T-cell (primary cell): ENCODE results near the gene SLC26A11. TPM values are rescaled to one million over a fixed set of nuclear protein-coding genes. Genes with fewer than 3 reads are reported as not detected.

Experiments used
- ATAC-seq, 4 experiments: fragments of 200-7000 bp in 3 of 4; fragments of 150-1000 bp in 1 of 4; cut with Tn5 transposase; replicated peaks in 1 of 4; 1 replicate in 3 of 4; 2 replicates in 1 of 4; pipeline ENCODE4 v1.10.0; 2021; ENCODE audit warnings: moderate library complexity in 3 of 4, mild to moderate bottlenecking in 2 of 4, moderate number of reproducible peaks in 1 of 4
- CTCF ChIA-PET, 2 donors: fragments of 300-600 bp; sonication (Branson Sonifier 250); formaldehyde crosslinking; loops; one replicate each; lab custom pipeline; 2022; ENCODE audit warnings: antibody characterized with exemption in 2 of 2; lab: Charles Lee
- POLR2A ChIA-PET, 2 donors: fragments of 300-600 bp; sonication (Branson Sonifier 250); formaldehyde crosslinking; loops; one replicate each; lab custom pipeline; 2022; ENCODE audit warnings: antibody characterized with exemption in 2 of 2; lab: Charles Lee
- DNase-seq, 35 experiments: peaks; one replicate each; pipeline versions ENCODE4 v3.0.0 to v3.0.0-alpha.2; 2013 to 2023
- H3K27ac ChIP-seq: one replicate; pipeline ENCODE4 v1.5.1; 2013; ENCODE audit warnings: low read length
- H3K27me3 ChIP-seq, 2 experiments: replicated peaks in 1 of 2; 1 replicate in 1 of 2; 2 replicates in 1 of 2; pipeline versions ENCODE4 v1.6.1 to v1.7.0; 2013; ENCODE audit warnings: low read length in 1 of 2, mixed read lengths in 1 of 2; ENCODE audit not compliant: control insufficient read depth in 2 of 2, insufficient read depth in 2 of 2; ENCODE audit errors: extremely low read depth in 1 of 2
- H3K36me3 ChIP-seq, 2 donors: 1 replicate in 1 of 2; 2 replicates in 1 of 2; pipeline versions ENCODE4 v1.6.1 to v1.7.0; 2013; ENCODE audit warnings: low read length in 1 of 2; ENCODE audit not compliant: control insufficient read depth in 2 of 2, insufficient read depth in 1 of 2; ENCODE audit errors: extremely low read depth in 1 of 2
- H3K4me1 ChIP-seq, 2 experiments: 1 replicate in 1 of 2; 2 replicates in 1 of 2; pipeline versions ENCODE4 v1.6.1 to v1.7.0; 2013; ENCODE audit warnings: low read length in 2 of 2, mixed read lengths in 1 of 2; ENCODE audit not compliant: insufficient read depth in 2 of 2, control insufficient read depth in 1 of 2; ENCODE audit errors: extremely low read depth in 1 of 2
- H3K4me3 ChIP-seq, 2 donors: 1 replicate in 1 of 2; 2 replicates in 1 of 2; pipeline versions ENCODE4 v1.5.1 to v1.7.0; 2013; ENCODE audit warnings: mild to moderate bottlenecking in 2 of 2, low read length in 1 of 2, moderate library complexity in 1 of 2; ENCODE audit not compliant: control insufficient read depth in 1 of 2; ENCODE audit errors: extremely low read depth in 1 of 2
- H3K9me3 ChIP-seq: 2 replicates; pipeline ENCODE4 v1.7.0; 2013
- H3K27ac Mint-ChIP-seq, 2 donors: one replicate each; pipeline ENCODE4 v1.8.0; 2020 to 2021; ENCODE audit warnings: mild to moderate bottlenecking in 2 of 2, mixed read lengths in 2 of 2
- H3K27me3 Mint-ChIP-seq, 2 donors: one replicate each; pipeline ENCODE4 v1.8.0; 2021 to 2022; ENCODE audit warnings: mixed read lengths in 2 of 2
- H3K36me3 Mint-ChIP-seq: one replicate; pipeline ENCODE4 v1.8.0; 2021; ENCODE audit warnings: mixed read lengths
- H3K4me1 Mint-ChIP-seq, 3 donors: one replicate each; pipeline ENCODE4 v1.8.0; 2020 to 2022; ENCODE audit warnings: mixed read lengths in 3 of 3, mild to moderate bottlenecking in 1 of 3
- H3K4me3 Mint-ChIP-seq, 3 donors: one replicate each; pipeline ENCODE4 v1.8.0; 2020 to 2022; ENCODE audit warnings: mild to moderate bottlenecking in 3 of 3, mixed read lengths in 3 of 3, moderate library complexity in 3 of 3
- H3K9me3 Mint-ChIP-seq, 3 donors: one replicate each; pipeline ENCODE4 v1.8.0; 2020 to 2022; ENCODE audit warnings: mixed read lengths in 3 of 3
- WGBS: methylation state at CpG from one replicate; pipeline ENCODE4 v1.1.5; 2013; ENCODE audit warnings: missing lambda C conversion rate; ENCODE audit not compliant: insufficient coverage; 5-methylcytosine and 5-hydroxymethylcytosine counted together
- total RNA-seq, 35 experiments: library from RNA in 6 of 35; stranded (reverse) in 6 of 35; fragments of 120-200 nt in 1 of 35; gene quantifications; one replicate each; pipeline versions ENCODE4 v1.2.1 to v1.2.4 and lab custom pipeline; 2013 to 2026

The SLC26A11 gene
- total RNA-seq, 5 donors from 2014 or later (not counting 1 experiment from before 2014, with no cell fraction given): 45.9 to 123 (median 112) TPM

DNA sequence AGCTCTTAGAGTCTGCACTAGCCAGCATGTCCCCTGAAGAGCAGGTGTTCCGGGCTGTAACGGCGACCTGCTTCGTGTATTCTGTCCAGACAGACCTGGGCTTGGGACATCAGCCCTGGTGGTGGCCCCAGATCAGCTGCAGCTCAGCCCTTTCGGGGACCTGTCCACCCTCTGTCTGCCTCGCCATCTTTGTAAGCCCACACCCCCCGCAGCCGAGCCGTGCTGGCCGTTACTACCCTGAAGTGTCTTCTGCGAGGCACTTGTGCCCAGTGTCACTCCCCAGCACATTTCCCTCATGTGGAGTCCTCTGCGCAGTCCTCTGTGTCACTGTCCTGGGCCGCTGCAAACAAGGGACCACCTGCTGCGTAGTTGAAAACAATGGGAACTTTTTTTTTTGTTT is 40.0 kb upstream of the SLC26A11 start:
- peaks cover 0 to 3% of the 10 kb centered on the region in 2 donors for H3K27me3 Mint-ChIP-seq
- H3K4me1 Mint-ChIP-seq: no peaks in the 10 kb centered on the region
- no peak overlapping the region for H3K27ac ChIP-seq
- CTCF ChIA-PET: no interaction called here
- WGBS: 87% methylated on average over 14 of the region's 14 CpGs
- peaks cover 0 to 43% of the 10 kb centered on the region in 2 experiments for H3K27me3 ChIP-seq
- no peaks in the 10 kb centered on the region for H3K9me3 ChIP-seq
- no peak for DNase-seq
- no peak overlapping the region for H3K27ac Mint-ChIP-seq
- no peak overlapping the region for H3K4me3 Mint-ChIP-seq
- H3K36me3 Mint-ChIP-seq: no peaks in the 10 kb centered on the region
- no peak overlapping the region for H3K4me3 ChIP-seq
- no peaks in the 10 kb centered on the region for H3K9me3 Mint-ChIP-seq
- no peaks in the 10 kb centered on the region for H3K36me3 ChIP-seq
- no peaks in the 10 kb centered on the region for H3K4me1 ChIP-seq
- no peak for ATAC-seq
- POLR2A ChIA-PET: no interaction called here

DNA sequence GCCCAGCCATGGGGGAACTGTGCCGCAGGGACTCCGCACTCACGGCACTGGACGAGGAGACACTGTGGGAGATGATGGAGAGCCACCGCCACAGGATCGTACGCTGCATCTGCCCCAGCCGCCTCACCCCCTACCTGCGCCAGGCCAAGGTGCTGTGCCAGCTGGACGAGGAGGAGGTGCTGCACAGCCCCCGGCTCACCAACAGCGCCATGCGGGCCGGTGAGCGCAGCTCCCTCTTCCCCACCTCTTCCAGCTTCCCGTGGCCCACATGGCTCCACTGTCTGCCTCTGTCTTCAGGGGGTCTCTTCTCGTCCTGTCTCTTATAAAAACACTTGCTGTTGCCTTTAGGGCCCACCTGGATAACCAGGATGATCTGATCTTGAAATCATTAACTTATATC is 38.8 kb upstream of the SLC26A11 start:
- H3K4me3 ChIP-seq: no peak overlapping the region
- H3K27me3 ChIP-seq: peaks cover 0 to 36% of the 10 kb centered on the region in 2 experiments
- POLR2A ChIA-PET: interaction anchor here in 1 of 2 donors (0.6 kb wide), 1 partner anchor 17 kb away, joined by 3 read pairs; no protein-coding TSS in a partner anchor
- Mint-ChIP-seq H3K4me3 (no peak overlapping the region), H3K27me3 (peaks cover 0 to 3% of the 10 kb centered on the region in 2 donors), H3K36me3 (no peaks in the 10 kb centered on the region), H3K9me3 (no peaks in the 10 kb centered on the region), H3K4me1 (no peaks in the 10 kb centered on the region), H3K27ac (no peak overlapping the region)
- no peak overlapping the region for H3K27ac ChIP-seq
- CTCF ChIA-PET: no interaction called here
- no peaks in the 10 kb centered on the region for H3K4me1 ChIP-seq
- no peaks in the 10 kb centered on the region for H3K36me3 ChIP-seq
- no peaks in the 10 kb centered on the region for H3K9me3 ChIP-seq
- WGBS: 88% methylated on average over 16 of the region's 17 CpGs
- no peak for DNase-seq
- ATAC-seq: no peak

DNA sequence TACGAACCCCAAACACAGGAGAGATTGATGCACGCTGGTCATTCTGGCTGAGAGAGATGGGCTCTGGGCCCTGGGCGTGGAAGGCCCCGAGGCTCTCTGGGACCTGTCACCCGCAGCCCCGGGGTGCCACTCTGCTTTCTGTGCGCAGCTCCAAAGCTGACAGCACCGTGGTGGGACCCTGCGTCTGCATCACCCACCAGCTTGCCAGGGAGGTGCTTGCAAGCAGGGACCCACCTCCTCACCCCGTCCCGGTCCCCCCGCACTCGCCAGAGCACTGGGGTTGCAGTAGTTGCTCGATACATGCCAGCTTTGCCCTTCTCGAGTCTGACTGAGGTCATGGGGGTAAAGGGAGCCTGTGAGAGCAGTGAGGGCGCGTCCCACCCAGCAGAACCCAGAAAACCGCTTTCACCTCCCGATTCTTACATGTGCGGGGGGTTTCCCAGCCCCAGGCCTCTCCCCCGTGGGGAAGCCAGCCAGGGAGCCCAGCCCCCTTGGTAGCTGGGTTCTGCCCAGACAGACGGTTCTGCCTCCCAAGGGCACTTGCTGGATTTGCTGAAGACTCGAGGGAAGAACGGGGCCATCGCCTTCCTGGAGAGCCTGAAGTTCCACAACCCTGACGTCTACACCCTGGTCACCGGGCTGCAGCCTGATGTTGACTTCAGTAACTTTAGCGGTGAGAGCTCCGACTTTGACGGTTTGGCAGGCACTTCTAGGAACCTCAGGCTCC is 37.9 kb upstream of the SLC26A11 start:
- H3K27ac ChIP-seq: no peak overlapping the region
- H3K4me3 Mint-ChIP-seq: no peak overlapping the region
- H3K27me3 Mint-ChIP-seq: peaks cover 0 to 3% of the 10 kb centered on the region in 2 donors
- H3K9me3 ChIP-seq: no peaks in the 10 kb centered on the region
- no peaks in the 10 kb centered on the region for H3K4me1 Mint-ChIP-seq
- no peaks in the 10 kb centered on the region for H3K36me3 Mint-ChIP-seq
- no peak overlapping the region for H3K27ac Mint-ChIP-seq
- H3K27me3 ChIP-seq: peaks cover 0 to 32% of the 10 kb centered on the region in 2 experiments
- H3K4me3 ChIP-seq: no peak overlapping the region
- ChIA-PET CTCF (interaction anchor here in 1 of 2 donors (1.0 kb wide), 1 partner anchor 81 kb away, joined by 5 read pairs; the partner anchor contains the start of gene GAA), POLR2A (no interaction called here)
- H3K36me3 ChIP-seq: no peaks in the 10 kb centered on the region
- DNase-seq: no peak
- H3K9me3 Mint-ChIP-seq: no peaks in the 10 kb centered on the region
- ATAC-seq: no peak
- WGBS: 91% methylated on average over 23 of the region's 30 CpGs
- H3K4me1 ChIP-seq: no peaks in the 10 kb centered on the region

DNA sequence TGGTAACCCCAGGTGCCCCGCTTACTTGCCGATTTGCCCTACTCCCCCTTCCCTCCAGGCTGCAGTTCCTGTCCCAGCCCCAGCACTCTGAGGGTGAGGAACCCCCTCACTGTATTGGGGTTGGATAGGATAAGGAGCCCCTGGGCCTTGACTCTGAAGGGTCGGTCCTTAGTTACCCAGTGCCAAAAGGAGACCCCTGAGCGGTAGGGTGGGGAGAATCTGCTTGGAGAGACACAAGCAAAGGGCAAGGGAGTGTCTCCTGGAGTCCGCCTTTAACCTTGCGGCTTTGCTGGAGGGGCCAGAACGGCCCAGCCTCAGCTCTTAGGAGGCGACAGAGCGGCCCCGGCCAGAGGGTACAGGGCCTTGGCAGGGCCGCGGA is 37.4 kb upstream of the SLC26A11 start:
- ATAC-seq: no peak
- no peaks in the 10 kb centered on the region for H3K4me1 ChIP-seq
- CTCF ChIA-PET: interaction anchor here in 1 of 2 donors (1.0 kb wide), 1 partner anchor 81 kb away, joined by 5 read pairs; the partner anchor contains the start of gene GAA
- no peak overlapping the region for H3K4me3 ChIP-seq
- POLR2A ChIA-PET: no interaction called here
- 97% methylated on average over 8 of the region's 12 CpGs for WGBS
- H3K9me3 ChIP-seq: no peaks in the 10 kb centered on the region
- H3K9me3 Mint-ChIP-seq: no peaks in the 10 kb centered on the region
- no peak overlapping the region for H3K27ac ChIP-seq
- no peaks in the 10 kb centered on the region for H3K36me3 ChIP-seq
- no peak for DNase-seq
- peaks cover 0 to 3% of the 10 kb centered on the region in 2 donors for H3K27me3 Mint-ChIP-seq
- no peak overlapping the region for H3K27ac Mint-ChIP-seq
- H3K36me3 Mint-ChIP-seq: no peaks in the 10 kb centered on the region
- H3K4me3 Mint-ChIP-seq: no peak overlapping the region
- H3K4me1 Mint-ChIP-seq: no peaks in the 10 kb centered on the region
- H3K27me3 ChIP-seq: peaks cover 0 to 36% of the 10 kb centered on the region in 2 experiments

DNA sequence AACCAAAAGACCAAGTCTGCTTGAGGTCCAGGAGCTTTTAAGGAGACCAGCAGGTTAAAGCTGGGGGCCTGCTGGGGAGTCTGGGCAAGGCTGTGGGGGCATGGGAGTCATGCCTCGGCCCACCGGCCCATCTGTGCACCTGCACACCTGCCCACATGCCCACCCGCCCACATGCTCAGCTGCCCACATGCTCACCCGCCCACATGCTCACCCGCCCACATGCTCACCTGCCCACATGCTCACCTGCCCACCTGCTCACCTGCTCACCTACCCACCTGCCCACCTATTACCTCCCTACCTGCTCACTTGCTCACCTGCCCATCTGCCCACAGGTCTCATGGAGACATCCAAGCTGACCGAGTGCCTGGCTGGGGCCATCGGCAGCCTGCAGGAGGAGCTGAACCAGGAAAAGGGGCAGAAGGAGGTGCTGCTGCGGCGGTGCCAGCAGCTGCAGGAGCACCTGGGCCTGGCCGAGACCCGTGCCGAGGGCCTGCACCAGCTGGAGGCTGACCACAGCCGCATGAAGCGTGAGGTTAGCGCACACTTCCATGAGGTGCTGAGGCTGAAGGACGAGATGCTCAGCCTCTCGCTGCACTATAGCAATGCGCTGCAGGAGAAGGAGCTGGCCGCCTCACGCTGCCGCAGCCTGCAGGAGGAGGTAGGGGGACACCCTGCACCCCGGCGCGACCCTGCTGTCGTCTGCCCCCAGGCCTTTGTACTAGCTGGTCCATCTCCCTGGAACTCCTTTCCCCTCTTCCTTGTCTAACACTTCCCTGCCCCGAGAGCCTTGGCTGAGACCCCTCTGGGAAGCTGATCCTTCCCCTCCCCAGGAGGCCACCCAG is 36.4 kb upstream of the SLC26A11 start:
- no peaks in the 10 kb centered on the region for H3K9me3 Mint-ChIP-seq

DNA sequence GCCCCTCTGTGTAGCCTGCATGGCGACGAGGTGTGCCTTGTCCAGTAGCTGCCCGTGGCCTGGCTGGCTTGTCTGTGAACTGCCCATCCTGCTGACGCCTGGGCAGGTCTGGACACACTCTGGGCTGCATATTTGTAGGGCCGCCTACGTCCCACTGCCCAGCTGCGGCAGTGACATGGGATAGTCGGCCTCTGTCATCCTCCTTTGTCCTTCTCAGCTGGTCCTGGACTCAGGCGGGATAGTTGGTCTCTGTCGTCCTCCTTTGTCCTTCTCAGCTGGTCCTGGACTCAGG is 35.9 kb upstream of the SLC26A11 start:
- H3K4me1 Mint-ChIP-seq: no peaks in the 10 kb centered on the region
- 74% methylated on average over 4 of the region's 10 CpGs for WGBS
- Histone ChIP-seq H3K4me3 (no peak overlapping the region), H3K36me3 (no peaks in the 10 kb centered on the region), H3K4me1 (no peaks in the 10 kb centered on the region), H3K27me3 (peaks cover 0 to 45% of the 10 kb centered on the region in 2 experiments), H3K27ac (no peak overlapping the region), H3K9me3 (no peaks in the 10 kb centered on the region)
- no peaks in the 10 kb centered on the region for H3K36me3 Mint-ChIP-seq
- ChIA-PET CTCF (no interaction called here), POLR2A (no interaction called here)
- ATAC-seq (no peak), DNase-seq (no peak)
- H3K4me3 Mint-ChIP-seq: no peak overlapping the region
- no peak overlapping the region for H3K27ac Mint-ChIP-seq
- no peaks in the 10 kb centered on the region for H3K9me3 Mint-ChIP-seq
- peaks cover 0 to 2% of the 10 kb centered on the region in 2 donors for H3K27me3 Mint-ChIP-seq

More for the DNA sequence above, 36.4 kb upstream of the SLC26A11 start:
- ChIA-PET CTCF (no interaction called here), POLR2A (no interaction called here)
- Mint-ChIP-seq H3K4me3 (no peak overlapping the region), H3K36me3 (no peaks in the 10 kb centered on the region), H3K27me3 (peaks cover 0 to 2% of the 10 kb centered on the region in 2 donors), H3K27ac (no peak overlapping the region), H3K4me1 (no peaks in the 10 kb centered on the region)
- no peaks in the 10 kb centered on the region for H3K36me3 ChIP-seq
- H3K27ac ChIP-seq: no peak overlapping the region
- WGBS: 76% methylated on average over 25 of the region's 26 CpGs
- H3K9me3 ChIP-seq: no peaks in the 10 kb centered on the region
- H3K4me1 ChIP-seq: no peaks in the 10 kb centered on the region
- no peak overlapping the region for H3K4me3 ChIP-seq
- ATAC-seq (no peak), DNase-seq (no peak)
- H3K27me3 ChIP-seq: peaks cover 0 to 41% of the 10 kb centered on the region in 2 experiments
